HL-60 (cell line): ENCODE measurements around the gene MDH2.
"Not testable (repeated sequence)": the region's sequence is repeated elsewhere in the genome, so short reads cannot be mapped to it uniquely, and the experiment has no call there.

ENCODE experiments used
- DNase-seq, 2 experiments: peaks; one replicate each; pipeline ENCODE4 v3.0.0-alpha.2; 2010 to 2020; ENCODE audit warnings: low read depth in 1 of 2, low spot score in 1 of 2
- H3K27ac ChIP-seq: fragments of 250-450 bp; sonication (Bioruptor Pico); replicated peaks from 2 replicates; pipeline ENCODE4 v1.5.1; 2020; ENCODE audit warnings: mild to moderate bottlenecking, moderate library complexity
- H3K27me3 ChIP-seq: fragments of 250-450 bp; sonication (Bioruptor Pico); 2 replicates; pipeline ENCODE4 v1.5.1; 2021; ENCODE audit warnings: mild to moderate bottlenecking, moderate library complexity; ENCODE audit not compliant: insufficient read depth, poor library complexity, severe bottlenecking
- H3K4me3 ChIP-seq: replicated peaks from 2 replicates; pipeline ENCODE4 v1.5.1; 2011; ENCODE audit warnings: mild to moderate bottlenecking, control low read depth, low read length; ENCODE audit not compliant: insufficient read depth
- CTCF ChIP-seq: IDR thresholded peaks from one replicate; pipeline ENCODE4 v1.5.1; 2011; ENCODE audit warnings: low read length, control low read depth, inconsistent platforms; ENCODE audit not compliant: insufficient read depth
- GABPA ChIP-seq: IDR thresholded peaks from 2 replicates; pipeline ENCODE4 v1.6.1; 2012; ENCODE audit warnings: low read depth
- POLR2AphosphoS5 ChIP-seq: IDR thresholded peaks from 2 replicates; pipeline ENCODE4 v1.6.1; 2012; ENCODE audit warnings: low read depth
- REST ChIP-seq: IDR thresholded peaks from 2 replicates; pipeline ENCODE4 v1.6.1; 2012; ENCODE audit warnings: low read depth; ENCODE audit not compliant: insufficient replicate concordance
- SPI1 ChIP-seq: IDR thresholded peaks from 2 replicates; pipeline ENCODE4 v1.6.1; 2012; ENCODE audit warnings: low read depth, mild to moderate bottlenecking, borderline replicate concordance

MDH2 gene

GRCh38 chr7:76020031-76020714 is 27.7 kb upstream of the MDH2 start:
- no peak overlapping the region for H3K27ac ChIP-seq
- TF ChIP-seq SPI1 (no peak), GABPA (no peak), CTCF (peak; percentile 79), POLR2AphosphoS5 (no peak), REST (no peak)
- no peak overlapping the region for H3K4me3 ChIP-seq
- H3K27me3 ChIP-seq = no peaks in the 10 kb centered on the region
- peak; percentile 32 to 64 for DNase-seq

GRCh38 chr7:76022026-76022780 is 25.7 kb upstream of the MDH2 start:
- Histone ChIP-seq H3K4me3 (no peak overlapping the region), H3K27ac (no peak overlapping the region; the same call in 1 of the 2 replicates), H3K27me3 (no peaks in the 10 kb centered on the region)
- TF ChIP-seq CTCF (no peak), REST (no peak), SPI1 (no peak), POLR2AphosphoS5 (no peak), GABPA (no peak)
- DNase-seq = no peak

GRCh38 chr7:76023002-76023401 is 24.9 kb upstream of the MDH2 start:
- Histone ChIP-seq H3K27me3 (no peaks in the 10 kb centered on the region), H3K27ac (no peak overlapping the region; the same call in 1 of the 2 replicates), H3K4me3 (no peak overlapping the region)
- 0 out of 2 replicates have a peak, but pooled peaks have one; percentile 39 for TF ChIP-seq POLR2AphosphoS5
- TF ChIP-seq REST = peak; percentile 76
- no peak for TF ChIP-seq CTCF
- TF ChIP-seq GABPA = no peak
- TF ChIP-seq SPI1 = peak; percentile 99
- peak; percentile 73 to 85 for DNase-seq

GRCh38 chr7:76029682-76030081 is 18.2 kb upstream of the MDH2 start:
- DNase-seq, H3K27me3 ChIP-seq, H3K4me3 ChIP-seq, H3K27ac ChIP-seq: not testable (repeated sequence)
